OCI-LY7 (cell line): ENCODE results near the gene RIMBP2.

ENCODE experiments used
- EZH2phosphoT487 ChIP-seq: fragments of 200-600 bp; sonication (generic); IDR thresholded peaks from 2 replicates; pipeline ENCODE4 v1.6.1; 2018; ENCODE audit warnings: low read depth, borderline replicate concordance, mild to moderate bottlenecking, mixed run types, antibody characterized with exemption, low read length, moderate library complexity, mixed read lengths
- TF ChIP-seq, protein P1 (sequence below): fragments of 200-600 bp; sonication (generic); conservative IDR thresholded peaks from 2 replicates; pipeline ENCODE4 v1.5.1; 2014; ENCODE audit warnings: mild to moderate bottlenecking, antibody characterized with exemption, low read length, moderate library complexity, mixed read lengths

- TF ChIP-seq, protein P1, sequence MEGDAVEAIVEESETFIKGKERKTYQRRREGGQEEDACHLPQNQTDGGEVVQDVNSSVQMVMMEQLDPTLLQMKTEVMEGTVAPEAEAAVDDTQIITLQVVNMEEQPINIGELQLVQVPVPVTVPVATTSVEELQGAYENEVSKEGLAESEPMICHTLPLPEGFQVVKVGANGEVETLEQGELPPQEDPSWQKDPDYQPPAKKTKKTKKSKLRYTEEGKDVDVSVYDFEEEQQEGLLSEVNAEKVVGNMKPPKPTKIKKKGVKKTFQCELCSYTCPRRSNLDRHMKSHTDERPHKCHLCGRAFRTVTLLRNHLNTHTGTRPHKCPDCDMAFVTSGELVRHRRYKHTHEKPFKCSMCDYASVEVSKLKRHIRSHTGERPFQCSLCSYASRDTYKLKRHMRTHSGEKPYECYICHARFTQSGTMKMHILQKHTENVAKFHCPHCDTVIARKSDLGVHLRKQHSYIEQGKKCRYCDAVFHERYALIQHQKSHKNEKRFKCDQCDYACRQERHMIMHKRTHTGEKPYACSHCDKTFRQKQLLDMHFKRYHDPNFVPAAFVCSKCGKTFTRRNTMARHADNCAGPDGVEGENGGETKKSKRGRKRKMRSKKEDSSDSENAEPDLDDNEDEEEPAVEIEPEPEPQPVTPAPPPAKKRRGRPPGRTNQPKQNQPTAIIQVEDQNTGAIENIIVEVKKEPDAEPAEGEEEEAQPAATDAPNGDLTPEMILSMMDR, result no peak
- TF ChIP-seq EZH2phosphoT487, result no peak
Observed at GRCh38 chr12:130683811-130684210, 32.3 kb downstream of the RIMBP2 start.
